Renal cortex interstitium (tissue), 11 donors: Measurements from ENCODE around the gene DEFB114. TPM values are rescaled to one million over a fixed set of nuclear protein-coding genes. Genes with fewer than 3 reads are reported as not detected.
A peak's percentile ranks its signal among the peaks of the same experiment; 100 is the strongest.
"Not testable (repeated sequence)": the region's sequence is repeated elsewhere in the genome, so short reads cannot be mapped to it uniquely, and the experiment has no call there.

Source experiments
- DNase-seq, 11 donors: peaks; one replicate each; pipeline ENCODE4 v3.0.0-alpha.2; 2013; ENCODE audit warnings: low read depth in 9 of 11, low spot score in 4 of 11; ENCODE audit errors: extremely low read depth in 1 of 11
- polyA plus RNA-seq, 3 donors: library from polyadenylated mRNA; unstranded; fragments of 120-200 nt; gene quantifications; one replicate each; pipeline ENCODE4 v1.2.1, GENCODE V29; 2013; ENCODE audit not compliant: insufficient read length in 3 of 3

The DEFB114 gene
- polyA plus RNA-seq, 3 donors: not detected

DNA sequence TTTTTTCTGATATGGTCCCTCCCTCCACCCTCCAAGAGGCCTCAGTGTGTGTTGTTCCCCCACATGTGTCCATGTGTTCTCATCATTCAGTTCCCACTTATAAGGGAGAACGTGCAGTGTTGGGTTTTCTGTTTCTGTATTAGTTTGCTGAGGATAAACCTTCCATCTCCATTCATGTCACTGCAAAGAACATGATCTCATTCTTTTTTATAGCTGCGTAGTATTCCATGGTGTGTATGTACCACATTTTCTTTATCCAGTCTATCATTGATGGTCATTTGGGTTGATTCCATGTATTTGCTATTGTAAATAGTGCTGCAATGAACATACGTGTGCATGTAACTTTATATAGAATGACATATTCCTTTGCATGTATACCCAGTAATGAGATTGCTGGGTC is 19.9 kb downstream of the DEFB114 start:
- not testable (repeated sequence) for DNase-seq

DNA sequence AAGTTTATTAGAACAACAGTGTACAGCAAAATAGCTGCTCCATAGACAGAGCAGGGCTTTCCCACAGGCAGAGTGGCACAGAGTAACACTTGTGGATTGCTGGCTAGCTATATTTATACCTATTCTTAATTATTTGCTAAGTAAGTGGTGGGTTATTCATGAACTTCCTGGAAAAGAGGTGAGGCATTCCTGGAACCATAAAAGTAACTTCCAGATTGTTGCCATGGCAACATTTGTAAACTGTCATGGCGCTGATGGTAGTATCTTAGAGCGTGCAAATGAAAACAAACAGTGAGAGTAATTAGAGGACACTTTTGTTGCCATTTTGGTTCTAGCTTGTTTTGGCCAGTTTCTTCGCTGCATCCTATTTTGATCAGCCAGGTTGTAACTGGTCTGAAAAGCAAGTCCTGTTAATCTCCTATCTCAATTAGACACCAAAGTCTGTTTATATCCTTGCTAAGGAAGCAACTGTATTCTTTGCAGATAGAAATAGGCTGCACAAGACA is 23.9 kb downstream of the DEFB114 start:
- peak in 1 of 11 donors; percentile 15 for DNase-seq

DNA sequence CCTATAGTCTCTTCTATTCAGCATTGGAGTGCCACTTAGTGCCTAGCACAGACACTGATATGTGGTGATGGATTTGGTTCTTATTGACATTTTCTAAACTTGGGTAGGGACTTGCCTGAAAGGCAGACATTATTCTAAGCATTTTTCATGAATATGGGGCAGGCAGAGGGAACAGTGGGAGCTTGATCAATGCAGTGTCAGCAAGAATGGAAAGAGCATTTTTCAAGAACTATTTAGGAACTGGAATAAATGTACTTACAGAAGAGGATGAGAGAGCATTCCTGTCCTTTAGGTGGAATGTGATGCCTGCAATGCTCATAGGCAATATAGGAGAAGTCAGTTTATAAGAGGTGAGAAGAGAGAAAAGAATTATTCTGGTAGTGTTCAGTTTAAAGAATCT is 26.2 kb downstream of the DEFB114 start:
- DNase-seq: no peak

DNA sequence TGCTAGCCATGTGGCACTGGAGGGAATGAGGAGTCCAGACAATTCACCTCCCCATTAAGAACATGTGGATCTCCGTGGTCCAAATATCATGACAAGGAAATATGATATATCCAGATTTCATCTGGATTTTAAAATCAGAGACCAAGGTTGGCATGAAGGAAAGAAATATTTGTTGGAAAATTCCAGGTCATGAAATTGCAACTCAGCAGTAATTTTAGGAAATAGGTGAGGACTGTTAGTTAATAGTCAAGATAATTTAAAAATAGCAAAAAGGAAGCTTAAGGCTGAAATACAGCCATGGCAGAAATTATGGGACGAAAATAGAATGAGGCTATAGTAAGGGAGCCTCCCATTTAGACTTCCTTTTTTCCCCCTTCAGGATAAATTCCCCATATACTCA is 26.9 kb downstream of the DEFB114 start:
- no peak for DNase-seq

DNA sequence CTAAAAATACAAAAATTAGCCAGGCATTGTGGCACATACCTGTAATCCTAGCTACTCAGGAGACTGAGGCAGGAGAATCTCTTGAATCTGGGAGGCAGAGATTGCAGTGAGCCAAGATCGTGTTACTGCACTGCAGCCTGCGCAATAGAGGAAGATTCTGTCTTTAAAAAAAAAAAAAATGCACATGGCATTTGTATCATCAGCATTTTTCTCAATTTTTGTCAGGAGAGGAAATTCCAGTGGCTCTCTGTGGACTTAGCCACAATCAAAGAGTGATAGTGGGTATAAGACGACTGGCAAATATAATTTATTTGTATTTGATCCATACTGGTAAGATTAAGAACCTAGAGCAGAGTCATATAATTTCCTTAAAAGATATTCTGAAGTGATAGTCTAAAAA is 28.6 kb downstream of the DEFB114 start:
- DNase-seq: no peak

DNA sequence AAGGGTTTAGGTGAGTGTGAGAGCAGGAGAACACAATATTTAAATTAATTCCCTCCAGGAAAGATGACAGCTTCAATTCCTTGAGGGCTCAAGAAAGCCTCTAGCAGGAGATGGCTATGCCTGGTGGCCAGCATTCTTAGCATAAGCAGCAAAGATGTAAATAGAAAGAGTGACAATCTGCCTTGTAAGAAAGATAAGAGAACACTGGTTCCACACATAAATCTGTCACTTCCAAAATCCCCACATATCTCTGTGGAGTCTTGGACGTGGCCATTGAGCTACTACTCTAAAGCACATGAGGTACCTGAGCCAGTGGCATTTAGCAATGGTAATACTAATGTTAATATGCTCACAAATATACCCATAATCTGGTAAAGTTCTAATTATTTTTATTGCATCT is 29.2 kb downstream of the DEFB114 start:
- no peak for DNase-seq

DNA sequence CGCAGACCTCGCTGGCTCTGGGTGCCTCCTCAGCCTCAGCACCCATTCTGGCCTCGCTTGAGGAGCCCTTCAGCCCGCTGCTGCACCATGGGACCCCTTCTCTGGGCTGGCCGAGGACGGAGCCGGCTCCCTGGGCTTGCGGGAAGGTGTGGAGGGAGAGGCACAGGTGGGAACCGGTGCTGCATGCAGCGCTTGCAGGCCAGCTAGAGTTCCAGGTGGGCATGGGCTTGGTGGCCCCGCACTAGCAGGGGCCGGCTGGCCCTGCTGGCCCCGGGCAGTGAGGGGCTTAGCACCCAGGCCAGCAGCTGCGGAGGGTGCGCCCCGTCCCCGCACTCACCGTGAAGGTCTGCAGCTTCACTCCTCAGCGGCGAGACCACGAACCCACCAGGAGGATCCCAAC is 30.4 kb downstream of the DEFB114 start:
- DNase-seq: no peak

DNA sequence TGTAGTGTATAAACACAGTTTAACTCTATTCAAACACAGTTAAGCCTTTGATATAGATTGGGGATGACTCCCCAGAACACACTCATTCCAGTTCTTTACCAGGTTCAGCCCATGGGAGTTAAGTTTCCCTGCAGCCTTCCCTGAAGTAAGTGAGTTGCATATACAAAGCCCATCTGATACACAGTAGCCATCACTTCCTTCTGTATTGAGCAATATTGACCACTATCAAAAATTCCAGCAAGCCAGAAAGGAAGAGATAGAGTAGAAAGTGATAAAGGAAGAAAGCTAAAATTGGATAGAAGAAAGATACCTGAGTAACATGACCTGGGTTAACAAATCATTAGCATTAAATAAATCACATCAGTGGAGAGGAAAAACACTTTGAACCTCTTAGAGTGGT is 34.6 kb downstream of the DEFB114 start:
- no peak for DNase-seq

DNA sequence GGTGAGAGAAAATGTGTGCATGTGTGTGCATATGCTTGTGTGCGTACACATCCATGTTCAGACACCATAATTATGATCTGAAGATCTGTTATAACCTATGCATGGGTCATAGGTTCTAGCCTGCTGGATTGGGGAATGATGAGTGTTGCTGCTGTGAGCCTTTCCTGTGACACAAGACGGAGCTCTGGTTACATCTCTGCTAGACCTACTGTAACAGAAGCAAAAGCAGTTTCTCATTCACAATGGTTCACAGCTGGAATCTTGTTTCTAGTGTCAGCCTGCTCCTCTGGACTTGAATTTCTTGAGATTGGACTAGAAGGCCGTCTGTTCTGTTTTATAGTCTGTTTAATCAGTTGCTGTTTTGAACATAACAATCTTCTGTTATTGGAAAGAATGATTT is 40.1 kb downstream of the DEFB114 start:
- DNase-seq: no peak

DNA sequence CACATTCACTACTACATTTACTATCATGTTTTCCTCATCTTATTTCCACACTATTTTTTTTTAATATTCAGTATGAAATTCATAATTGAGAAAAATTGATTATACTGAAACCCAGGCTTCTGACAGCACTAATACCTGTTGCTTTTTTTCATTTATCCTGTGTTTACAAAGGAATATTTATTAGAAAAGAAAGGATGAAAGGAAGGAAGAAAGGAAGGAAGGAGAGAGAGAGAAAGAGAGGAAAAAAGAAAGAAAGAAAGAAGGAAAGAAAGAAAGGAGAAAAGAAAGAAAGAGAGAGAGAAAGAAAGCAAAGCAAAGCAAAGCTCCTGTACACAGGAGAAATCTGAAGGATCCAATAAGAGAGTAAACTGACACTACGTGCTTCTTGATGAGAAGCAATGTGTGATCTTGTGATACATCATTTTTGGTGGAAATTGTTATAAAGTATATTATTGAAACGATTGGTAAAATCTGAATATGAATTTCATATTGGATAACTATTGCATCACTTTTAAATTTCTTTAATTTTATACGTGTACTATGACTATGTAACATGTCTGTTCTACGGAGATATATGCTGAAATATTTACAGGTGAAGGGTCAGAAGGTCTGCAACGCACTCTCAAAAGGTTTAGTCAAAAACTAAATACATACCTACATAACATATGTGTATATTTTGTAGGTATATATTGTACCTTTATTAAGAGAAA is 43.9 kb downstream of the DEFB114 start:
- no peak for DNase-seq

DNA sequence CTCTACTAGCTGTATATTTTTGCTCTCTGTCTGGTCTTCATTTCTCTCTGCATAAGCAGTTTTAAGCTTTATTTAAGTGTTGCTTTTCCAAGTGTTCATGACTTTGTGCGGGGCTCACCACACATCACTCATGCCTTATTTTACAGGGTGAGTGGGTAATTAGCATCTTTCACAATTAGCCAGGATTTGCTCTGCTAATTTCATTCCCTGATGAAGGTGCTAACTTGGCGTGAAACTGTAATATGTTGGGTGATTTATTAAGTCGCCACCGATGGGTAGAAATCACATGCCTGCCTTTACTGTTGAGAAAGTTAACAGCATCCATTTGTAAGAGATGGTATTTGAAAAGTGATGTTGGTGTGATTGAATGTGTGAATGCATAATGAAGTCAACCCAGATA is 44.7 kb downstream of the DEFB114 start:
- DNase-seq: no peak

DNA sequence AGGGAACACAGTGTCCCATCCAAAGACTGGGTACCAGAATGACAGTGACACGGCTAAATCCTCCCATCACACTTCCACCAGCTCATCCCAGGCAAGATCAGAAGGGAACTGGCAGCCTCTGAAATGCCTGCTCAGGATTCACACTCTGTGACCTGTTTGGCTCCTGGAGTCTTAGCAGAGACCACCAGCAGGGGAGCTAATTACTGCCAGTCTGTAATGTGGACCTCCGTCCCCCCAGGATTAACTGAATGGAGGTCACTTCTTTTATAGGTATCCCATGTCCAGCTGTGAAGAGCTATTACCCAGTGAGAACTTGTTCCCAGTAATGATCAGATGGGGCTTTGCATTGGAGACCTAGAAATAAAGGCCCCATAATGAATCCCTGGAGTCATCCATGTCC is 45.2 kb downstream of the DEFB114 start:
- no peak for DNase-seq

DNA sequence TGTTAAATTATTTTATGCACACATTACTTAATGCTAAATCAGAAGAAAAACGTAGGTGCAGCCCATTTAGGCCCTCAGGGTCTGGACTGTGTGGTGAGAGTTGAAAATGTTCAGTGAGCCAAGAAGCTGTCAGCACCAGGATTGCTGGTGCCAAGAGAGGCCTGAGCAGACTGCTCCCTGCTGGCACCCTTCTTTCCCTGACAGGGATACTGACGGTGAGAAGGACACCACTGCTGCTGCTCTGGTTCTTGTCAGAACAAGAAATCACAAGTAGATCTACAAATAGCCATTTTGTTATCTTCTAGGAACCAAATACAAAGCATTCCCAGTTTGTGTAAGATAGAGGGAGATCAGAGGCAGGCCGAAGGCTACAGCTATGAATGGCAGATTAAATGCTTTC is 48.9 kb downstream of the DEFB114 start:
- no peak for DNase-seq

DNA sequence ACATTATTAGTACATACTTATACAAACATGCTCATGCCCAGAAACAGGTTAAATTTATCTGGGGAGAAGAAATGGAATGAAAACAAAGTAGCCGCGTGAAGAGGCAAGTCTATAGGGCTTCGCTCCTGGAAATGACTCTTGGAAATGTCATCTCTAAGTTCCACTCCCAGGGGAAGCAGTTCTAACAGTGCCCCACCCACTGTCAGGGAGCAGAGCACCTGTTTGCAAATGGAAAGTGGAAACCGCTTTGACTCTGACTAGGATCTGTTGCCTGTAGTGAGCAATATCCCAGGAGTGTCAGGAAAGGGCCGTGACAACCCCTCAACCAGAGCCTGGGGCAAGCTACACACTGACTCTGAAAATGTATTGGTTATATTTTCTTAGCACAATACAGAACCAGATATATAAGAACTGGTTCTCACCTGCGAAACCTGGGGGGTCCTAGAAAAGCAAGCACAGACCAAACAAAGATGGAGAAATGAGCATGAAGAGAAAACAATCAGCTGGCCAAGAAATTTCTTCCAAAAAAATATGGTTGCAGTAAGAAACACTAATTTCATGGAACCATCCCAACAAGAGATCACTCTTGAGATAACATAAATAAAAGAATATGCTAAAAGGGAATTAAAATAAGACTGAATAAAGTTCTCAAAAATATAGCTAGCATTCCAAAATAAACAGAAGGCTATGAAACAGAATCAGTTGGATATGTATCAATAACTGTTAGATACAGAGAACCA is 50.2 kb downstream of the DEFB114 start:
- no peak for DNase-seq

DNA sequence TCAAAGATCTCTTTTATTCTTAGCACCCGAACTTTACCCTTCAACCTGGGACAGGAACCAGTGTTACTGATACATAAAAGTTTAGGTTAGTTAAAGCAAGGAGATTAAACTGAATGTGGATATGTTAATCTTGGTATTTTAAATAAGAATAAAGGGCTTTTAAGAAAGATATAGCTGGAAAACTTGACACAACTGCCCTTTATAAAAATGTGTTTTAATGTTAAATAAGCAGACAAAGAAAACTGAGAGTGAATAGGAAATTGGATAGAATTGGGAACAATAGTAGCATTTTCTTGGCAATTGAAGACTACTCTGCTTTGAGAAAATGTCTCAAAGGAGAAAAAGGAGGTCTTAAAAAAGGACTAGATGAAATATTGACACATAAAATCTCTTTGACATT is 51.8 kb downstream of the DEFB114 start:
- DNase-seq: no peak

DNA sequence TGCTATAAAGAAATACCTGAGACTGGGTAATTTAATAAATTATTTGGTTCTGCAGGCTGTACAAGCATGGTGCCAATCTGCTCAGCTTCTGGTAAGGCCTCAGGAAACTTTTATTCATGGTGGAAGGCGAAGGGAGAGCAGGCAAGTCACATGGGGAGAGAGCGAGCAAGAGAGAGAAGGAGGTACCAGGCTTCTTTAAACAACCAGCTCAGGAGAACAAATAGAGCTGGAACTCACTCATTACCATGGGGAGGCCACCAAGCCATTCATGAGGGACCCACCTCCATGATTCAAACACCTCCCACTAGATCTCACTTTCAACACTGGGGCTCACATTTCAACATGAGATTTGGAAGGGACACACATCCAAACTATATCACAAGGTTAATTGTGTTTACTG is 52.7 kb downstream of the DEFB114 start:
- DNase-seq: no peak

Other genes with a start within 250 kb of the DEFB114 start
- gene CRISP3, start 219.8 kb downstream of the DEFB114 start, polyA plus RNA-seq: under 1 TPM; 0.17 to 0.37 (median 0.31) TPM
- under 1 TPM in 1 of 3 donors, not detected in 2; 0.11 TPM for gene PGK2, start 176.9 kb downstream of the DEFB114 start, polyA plus RNA-seq
- gene CRISP1, start 97.6 kb downstream of the DEFB114 start, polyA plus RNA-seq: not detected
- not detected for gene DEFB113, start 5.5 kb upstream of the DEFB114 start, polyA plus RNA-seq
- gene DEFB110, start 57.8 kb upstream of the DEFB114 start, polyA plus RNA-seq: not detected
- not detected for gene DEFB112, start 85.8 kb upstream of the DEFB114 start, polyA plus RNA-seq